Measurements from ENCODE around the gene FERMT3. TPM values are rescaled to one million over a fixed set of nuclear protein-coding genes. Genes with fewer than 3 reads are reported as not detected.

Gene FERMT3
- total and polyA plus RNA-seq, 2 of the 8 experiments (the other 6 are each of a cell fraction or from before 2014, with no cell fraction given): 1.4 to 3.7 TPM

DNA sequence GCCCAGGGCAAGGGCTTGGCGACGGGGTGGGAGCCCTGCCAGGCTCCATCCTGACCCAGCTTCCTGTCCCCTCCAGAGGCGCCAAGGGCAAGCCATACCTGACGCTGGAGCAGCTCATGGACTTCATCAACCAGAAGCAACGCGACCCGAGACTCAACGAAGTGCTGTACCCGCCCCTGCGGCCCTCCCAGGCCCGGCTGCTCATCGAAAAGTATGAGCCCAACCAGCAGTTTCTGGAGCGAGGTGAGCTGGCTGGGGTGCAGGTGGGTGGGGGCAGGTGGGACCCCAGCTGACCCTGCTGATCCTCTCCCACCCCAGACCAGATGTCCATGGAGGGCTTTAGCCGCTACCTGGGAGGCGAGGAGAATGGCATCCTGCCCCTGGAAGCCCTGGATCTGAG lies 49.8 kb downstream of the FERMT3 start:
- Histone ChIP-seq H3K23ac (ENCODE audit: insufficient read length) (no peak overlapping the region), H2BK5ac (ENCODE audit: low read depth, low read length) (no peak overlapping the region), H3K79me2 (ENCODE audit: control insufficient read depth in 1 of 2, insufficient read depth in 2 of 2, low read length in 2 of 2) (peaks cover 0 to 23% of the 10 kb centered on the region in 2 experiments; a peak in 1 of 4 replicates), H2BK15ac (ENCODE audit: low read length) (no peak overlapping the region), H3K36me3 (ENCODE audit: control insufficient read depth in 2 of 4, insufficient read depth in 4 of 4, low read length in 3 of 4) (peaks cover 20 to 59% (median 35%) of the 10 kb centered on the region in 4 experiments), H3K4ac (replicated peaks; ENCODE audit: insufficient read length, low read depth, low read length) (no peak overlapping the region), H4K5ac (ENCODE audit: insufficient read length, low read depth, low read length) (no peak overlapping the region), H3K27me3 (replicated peaks in 1 of 4; ENCODE audit: control insufficient read depth in 3 of 4, extremely low read depth in 1 of 4, insufficient read depth in 3 of 4, low read length in 3 of 4) (no peaks in the 10 kb centered on the region), H3K18ac (ENCODE audit: extremely low read depth, low read length) (no peak overlapping the region), H3K27ac (ENCODE audit: low read depth, low read length) (no peak overlapping the region), H3K23me2 (ENCODE audit: low read depth, low read length) (peaks cover 7% of the 10 kb centered on the region; the same call in 1 of the 2 replicates), H3K9ac (replicated peaks in 1 of 4; ENCODE audit: extremely low read depth in 1 of 4, low read depth in 3 of 4, low read length in 3 of 4) (no peak overlapping the region), H4K8ac (ENCODE audit: extremely low read depth, insufficient read depth, low read length) (no peak overlapping the region), H2AFZ (ENCODE audit: low read length) (no peak overlapping the region), H4K20me1 (replicated peaks in 1 of 2; ENCODE audit: control insufficient read depth in 1 of 2, insufficient read depth in 2 of 2, low read length in 2 of 2) (peaks cover 10 to 24% of the 10 kb centered on the region in 2 experiments), H2BK120ac (replicated peaks; ENCODE audit: low read depth, low read length) (no peak overlapping the region), H2BK12ac (ENCODE audit: low read depth, low read length) (no peak overlapping the region), H3K14ac (ENCODE audit: insufficient read length) (no peak overlapping the region), H3K79me1 (ENCODE audit: low read depth, low read length) (peaks cover 2% of the 10 kb centered on the region; the same call in 1 of the 2 replicates), H3K56ac (replicated peaks; ENCODE audit: insufficient read length, low read depth, low read length) (no peak overlapping the region), H4K91ac (replicated peaks; ENCODE audit: insufficient read length, low read length) (no peak overlapping the region), H2AK5ac (ENCODE audit: low read depth, low read length) (no peak overlapping the region), H3K4me1 (replicated peaks in 1 of 4; ENCODE audit: control insufficient read depth in 3 of 4, insufficient read depth in 4 of 4, low read length in 3 of 4) (peaks cover 0 to 9% (median 4%) of the 10 kb centered on the region in 4 experiments; a peak in 3 of 7 replicates), H3K4me2 (ENCODE audit: insufficient read depth in 1 of 2, low read depth in 2 of 2, low read length in 2 of 2) (no peak overlapping the region), H2BK20ac (ENCODE audit: low read length) (no peak overlapping the region), H3K4me3 (ENCODE audit: extremely low read depth in 1 of 4, insufficient read depth in 2 of 4, low read depth in 3 of 4, low read length in 4 of 4) (no peak overlapping the region), H3K9me3 (ENCODE audit: insufficient read depth in 2 of 2, low read depth in 1 of 2, low read length in 1 of 2) (no peaks in the 10 kb centered on the region)
- FAIRE-seq (no peak), DNase-seq (ENCODE audit: low read depth in 1 of 2, low spot score in 2 of 2) (no peak)
- POLR2A ChIA-PET (ENCODE audit: partially characterized antibody): interaction anchor here (0.7 to 7.1 kb wide), 3 partner anchors 11 to 25 kb away, joined by 3 to 101 read pairs (median 36); partner anchors contain the start of gene PPP1R14B
- 93% methylated on average over 15 of the region's 15 CpGs; no CpG with 5 or more reads in 1 of the 2 experiments for WGBS, 2 experiments (ENCODE audit: extremely low coverage in 1 of 2, insufficient coverage in 1 of 2, insufficient read length in 1 of 2, insufficient replicate concordance in 2 of 2, low coverage in 1 of 2, low lambda C conversion rate in 2 of 2, missing lambda C conversion rate in 1 of 2)
- CTCF ChIA-PET (ENCODE audit: partially characterized antibody): interaction anchor here (0.9 to 5.9 kb wide), 3 partner anchors 9 to 52 kb away, joined by 3 to 62 read pairs (median 3); partner anchors contain the start of gene FERMT3
- TF ChIP-seq RXRA (IDR thresholded peaks at IDR 0.05; ENCODE audit: insufficient read depth, low read depth, low read length) (no peak), YY1 (IDR thresholded peaks at IDR 0.05; ENCODE audit: low read depth, low read length) (no peak), TBP (IDR thresholded peaks at IDR 0.05; ENCODE audit: low read depth, low read length) (no peak), POU5F1 (IDR thresholded peaks at IDR 0.05; ENCODE audit: low read depth, low read length) (no peak), SUZ12 (IDR thresholded peaks at IDR 0.05; ENCODE audit: low read length) (no peak), KDM1A (IDR thresholded peaks at IDR 0.05; ENCODE audit: borderline replicate concordance, low read length) (no peak), POLR2A (IDR thresholded peaks at IDR 0.05; ENCODE audit: control extremely low read depth in 1 of 2, low read depth in 2 of 2, low read length in 2 of 2) (no peak), RAD21 (IDR thresholded peaks at IDR 0.05 in 1 of 2, conservative IDR thresholded peaks at IDR 0.05 in 1 of 2; ENCODE audit: low read depth in 2 of 2, low read length in 2 of 2) (no peak), CBX8 (IDR thresholded peaks at IDR 0.05; ENCODE audit: borderline replicate concordance, low read depth, low read length) (no peak), EP300 (IDR thresholded peaks at IDR 0.05; ENCODE audit: borderline replicate concordance in 1 of 2, low read depth in 2 of 2, low read length in 2 of 2) (no peak), BRCA1 (IDR thresholded peaks at IDR 0.05; ENCODE audit: low read depth, low read length) (no peak)
- TF ChIP-seq, protein P1, sequence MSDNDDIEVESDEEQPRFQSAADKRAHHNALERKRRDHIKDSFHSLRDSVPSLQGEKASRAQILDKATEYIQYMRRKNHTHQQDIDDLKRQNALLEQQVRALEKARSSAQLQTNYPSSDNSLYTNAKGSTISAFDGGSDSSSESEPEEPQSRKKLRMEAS (IDR thresholded peaks at IDR 0.05): no peak
- TF ChIP-seq, protein P2, sequence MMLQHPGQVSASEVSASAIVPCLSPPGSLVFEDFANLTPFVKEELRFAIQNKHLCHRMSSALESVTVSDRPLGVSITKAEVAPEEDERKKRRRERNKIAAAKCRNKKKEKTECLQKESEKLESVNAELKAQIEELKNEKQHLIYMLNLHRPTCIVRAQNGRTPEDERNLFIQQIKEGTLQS (IDR thresholded peaks at IDR 0.05; ENCODE audit: insufficient read depth, low read depth, low read length): no peak

Data from H1 (cell line).